ENCODE data around the gene CDHR2. TPM values are rescaled to one million over a fixed set of nuclear protein-coding genes. Genes with fewer than 3 reads are reported as not detected.

Gene CDHR2
- total RNA-seq, 1 experiment from 2014 or later = 0.10 TPM

DNA sequence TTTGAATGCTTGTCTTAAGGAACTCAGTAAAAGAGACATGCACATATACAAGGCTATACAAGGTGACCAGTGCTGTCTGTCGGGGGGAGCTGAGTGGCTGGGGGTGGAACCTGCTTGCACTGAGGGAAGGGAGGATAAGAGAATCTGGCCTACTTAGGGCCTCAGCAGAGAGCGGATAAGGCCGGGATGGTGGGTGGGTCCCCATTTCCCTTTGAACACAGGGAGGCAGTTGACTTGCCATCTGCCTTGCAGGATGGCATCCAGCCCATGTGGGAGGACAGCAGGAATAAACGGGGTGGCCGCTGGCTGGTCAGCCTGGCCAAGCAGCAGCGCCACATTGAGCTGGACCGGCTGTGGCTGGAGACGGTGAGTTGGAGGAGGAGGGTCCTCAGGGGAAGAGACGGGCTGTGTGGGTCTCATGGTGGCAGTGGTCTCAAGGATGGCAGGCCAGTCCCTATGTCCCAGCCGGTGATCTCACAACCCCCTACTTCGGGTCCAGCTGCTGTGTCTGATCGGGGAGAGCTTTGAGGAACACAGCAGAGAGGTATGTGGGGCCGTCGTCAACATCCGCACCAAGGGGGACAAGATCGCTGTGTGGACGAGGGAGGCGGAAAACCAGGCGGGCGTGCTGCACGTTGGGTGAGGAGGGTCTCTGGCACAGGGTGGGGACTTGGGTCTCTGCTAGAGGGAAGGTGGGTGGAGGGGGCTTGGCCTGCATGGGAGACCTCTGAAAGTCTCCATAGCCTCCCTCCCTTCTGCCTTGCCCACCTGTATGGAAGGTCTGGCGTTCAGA is 95.9 kb downstream of the CDHR2 start:
- H3K9ac ChIP-seq (ENCODE audit: low read length) = no peak overlapping the region
- H3K4me1 ChIP-seq (ENCODE audit: control insufficient read depth in 1 of 2, insufficient read depth in 2 of 2, low read length in 2 of 2) = peaks cover 17 to 44% of the 10 kb centered on the region in 2 experiments
- no peaks in the 10 kb centered on the region for H3K27me3 ChIP-seq (ENCODE audit: insufficient read depth, low read length)
- H3K79me2 ChIP-seq (ENCODE audit: insufficient read depth, low read length) = peaks cover 18% of the 10 kb centered on the region
- no TSS peak for BruUV-seq (replicated peaks)
- no peak overlapping the region for H2AFZ ChIP-seq (ENCODE audit: low read depth, low read length, poor library complexity, severe bottlenecking)
- DNase-seq (ENCODE audit: low read depth, low spot score) (no peak), ATAC-seq (no peak)
- no peaks in the 10 kb centered on the region for H3K9me3 ChIP-seq (ENCODE audit: control insufficient read depth in 1 of 2, insufficient read depth in 1 of 2, low read depth in 1 of 2, low read length in 2 of 2)
- no peak overlapping the region for H3K27ac ChIP-seq (ENCODE audit: low read depth, low read length)
- H3K4me2 ChIP-seq (ENCODE audit: low read length) = no peak overlapping the region
- H3K9me2 ChIP-seq (ENCODE audit: insufficient read depth) = no peaks in the 10 kb centered on the region
- intact Hi-C loops (cut with micrococcal nuclease) = no loop called here
- no peaks in the 10 kb centered on the region for H3K36me3 ChIP-seq (ENCODE audit: control insufficient read depth in 1 of 2, insufficient read depth in 2 of 2, low read length in 2 of 2)
- ChIA-PET CTCF (no interaction called here), RAD21 (ENCODE audit: low non-redundant PET in 1 of 2, low total read pairs in 2 of 2, uncharacterized antibody in 2 of 2, unreplicated experiment in 2 of 2) (no interaction called here), POLR2A (no interaction called here)
- TF ChIP-seq POLR2AphosphoS5 (IDR thresholded peaks at IDR 0.05; ENCODE audit: low read depth, low read length) (no peak), SP1 (IDR thresholded peaks at IDR 0.05; ENCODE audit: low read depth) (no peak), POLR2A (IDR thresholded peaks at IDR 0.05; ENCODE audit: borderline replicate concordance, extremely low read depth, insufficient read depth, insufficient read length) (no peak), EZH2 (IDR thresholded peaks at IDR 0.05) (no peak), SRF (IDR thresholded peaks at IDR 0.05; ENCODE audit: low read depth) (no peak), EZH2phosphoT487 (IDR thresholded peaks at IDR 0.05; ENCODE audit: borderline replicate concordance) (no peak), TCF7L2 (IDR thresholded peaks at IDR 0.05; ENCODE audit: borderline replicate concordance, extremely low read depth, insufficient read depth, insufficient read length) (no peak), ZFX (IDR thresholded peaks at IDR 0.05) (no peak), YY1 (IDR thresholded peaks at IDR 0.05; ENCODE audit: extremely low read depth, insufficient replicate concordance, low read depth, low read length) (no peak), JUND (IDR thresholded peaks at IDR 0.05) (no peak), RAD21 (IDR thresholded peaks at IDR 0.05; ENCODE audit: low read depth) (no peak), ZNF274 (IDR thresholded peaks at IDR 0.05; ENCODE audit: low read depth, low read length) (no peak)
- TF ChIP-seq, protein P1, sequence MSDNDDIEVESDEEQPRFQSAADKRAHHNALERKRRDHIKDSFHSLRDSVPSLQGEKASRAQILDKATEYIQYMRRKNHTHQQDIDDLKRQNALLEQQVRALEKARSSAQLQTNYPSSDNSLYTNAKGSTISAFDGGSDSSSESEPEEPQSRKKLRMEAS (IDR thresholded peaks at IDR 0.05) = no peak
- TF ChIP-seq, protein P2, sequence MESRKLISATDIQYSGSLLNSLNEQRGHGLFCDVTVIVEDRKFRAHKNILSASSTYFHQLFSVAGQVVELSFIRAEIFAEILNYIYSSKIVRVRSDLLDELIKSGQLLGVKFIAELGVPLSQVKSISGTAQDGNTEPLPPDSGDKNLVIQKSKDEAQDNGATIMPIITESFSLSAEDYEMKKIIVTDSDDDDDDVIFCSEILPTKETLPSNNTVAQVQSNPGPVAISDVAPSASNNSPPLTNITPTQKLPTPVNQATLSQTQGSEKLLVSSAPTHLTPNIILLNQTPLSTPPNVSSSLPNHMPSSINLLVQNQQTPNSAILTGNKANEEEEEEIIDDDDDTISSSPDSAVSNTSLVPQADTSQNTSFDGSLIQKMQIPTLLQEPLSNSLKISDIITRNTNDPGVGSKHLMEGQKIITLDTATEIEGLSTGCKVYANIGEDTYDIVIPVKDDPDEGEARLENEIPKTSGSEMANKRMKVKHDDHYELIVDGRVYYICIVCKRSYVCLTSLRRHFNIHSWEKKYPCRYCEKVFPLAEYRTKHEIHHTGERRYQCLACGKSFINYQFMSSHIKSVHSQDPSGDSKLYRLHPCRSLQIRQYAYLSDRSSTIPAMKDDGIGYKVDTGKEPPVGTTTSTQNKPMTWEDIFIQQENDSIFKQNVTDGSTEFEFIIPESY (IDR thresholded peaks at IDR 0.05; ENCODE audit: extremely low read depth, insufficient replicate concordance, low read length) = no peak
- TF ChIP-seq, protein P3, sequence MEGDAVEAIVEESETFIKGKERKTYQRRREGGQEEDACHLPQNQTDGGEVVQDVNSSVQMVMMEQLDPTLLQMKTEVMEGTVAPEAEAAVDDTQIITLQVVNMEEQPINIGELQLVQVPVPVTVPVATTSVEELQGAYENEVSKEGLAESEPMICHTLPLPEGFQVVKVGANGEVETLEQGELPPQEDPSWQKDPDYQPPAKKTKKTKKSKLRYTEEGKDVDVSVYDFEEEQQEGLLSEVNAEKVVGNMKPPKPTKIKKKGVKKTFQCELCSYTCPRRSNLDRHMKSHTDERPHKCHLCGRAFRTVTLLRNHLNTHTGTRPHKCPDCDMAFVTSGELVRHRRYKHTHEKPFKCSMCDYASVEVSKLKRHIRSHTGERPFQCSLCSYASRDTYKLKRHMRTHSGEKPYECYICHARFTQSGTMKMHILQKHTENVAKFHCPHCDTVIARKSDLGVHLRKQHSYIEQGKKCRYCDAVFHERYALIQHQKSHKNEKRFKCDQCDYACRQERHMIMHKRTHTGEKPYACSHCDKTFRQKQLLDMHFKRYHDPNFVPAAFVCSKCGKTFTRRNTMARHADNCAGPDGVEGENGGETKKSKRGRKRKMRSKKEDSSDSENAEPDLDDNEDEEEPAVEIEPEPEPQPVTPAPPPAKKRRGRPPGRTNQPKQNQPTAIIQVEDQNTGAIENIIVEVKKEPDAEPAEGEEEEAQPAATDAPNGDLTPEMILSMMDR (IDR thresholded peaks at IDR 0.05 in 2 of 3, conservative IDR thresholded peaks at IDR 0.05 in 1 of 3; ENCODE audit: borderline replicate concordance in 1 of 3, insufficient read depth in 1 of 3, low read depth in 2 of 3, low read length in 2 of 3) = no peak
- no peak overlapping the region for H3K4me3 ChIP-seq (replicated peaks in 1 of 2; ENCODE audit: low read depth in 1 of 2, low read length in 2 of 2)
- H4K20me1 ChIP-seq (ENCODE audit: insufficient read depth) = no peaks in the 10 kb centered on the region

All from HCT116 (cell line).